Measurements from ENCODE around the gene ATP7B.

GRCh38 chr13:51894239-51894638, 117.0 kb downstream of the ATP7B start:
- no peak for TF ChIP-seq CTCF (IDR thresholded peaks at IDR 0.05; ENCODE audit: insufficient read depth, low read depth, low read length)
- no peak for TF ChIP-seq EZH2 (IDR thresholded peaks at IDR 0.05; ENCODE audit: insufficient read depth, low read length)

Measured in astrocyte (in vitro differentiated cells and primary cell).